ENCODE data around the gene STX19. TPM values are rescaled to one million over a fixed set of nuclear protein-coding genes. Genes with fewer than 3 reads are reported as not detected.
"Not testable (repeated sequence)": the region's sequence is repeated elsewhere in the genome, so short reads cannot be mapped to it uniquely, and the experiment has no call there.

Gene STX19
- total RNA-seq, result not detected in 2 replicates

GRCh38 chr3:94028093-94028837 lies at the start of gene STX19:
Gene STX19, minus strand, starts transcription at chr3:94028597. Its CDS starts 13,328 bp downstream, at chr3:94015269.
- DNase-seq, result peak; percentile 12

GRCh38 chr3:94076055-94076454 lies 47.7 kb upstream of the STX19 start:
- no peak for DNase-seq

GRCh38 chr3:94071713-94072284 lies 43.4 kb upstream of the STX19 start:
- DNase-seq, result peak; percentile 6

- DNase-seq, result no peak
Measured at GRCh38 chr3:94070341-94070911, 42.0 kb upstream of the STX19 start.

- DNase-seq, result peak; percentile 35
Measured at GRCh38 chr3:94069194-94069813, 40.9 kb upstream of the STX19 start.

- DNase-seq, result peak; percentile 72
Measured at GRCh38 chr3:94066506-94067500, 38.4 kb upstream of the STX19 start.

- DNase-seq, result no peak
Measured at GRCh38 chr3:94065819-94066480, 37.6 kb upstream of the STX19 start.

- DNase-seq, result no peak
Measured at GRCh38 chr3:94065122-94065521, 36.7 kb upstream of the STX19 start.

GRCh38 chr3:94064243-94064860 lies 36.0 kb upstream of the STX19 start:
- DNase-seq, result no peak

GRCh38 chr3:94063496-94064119 lies 35.2 kb upstream of the STX19 start:
- peak; percentile 25 for DNase-seq

- peak; percentile 99 for DNase-seq
Measured at GRCh38 chr3:94062513-94063404, 34.4 kb upstream of the STX19 start, which contains the start of the genes DHFR2 and NSUN3. Gene DHFR2, minus strand, starts transcription at chr3:94062916. Its CDS starts 1,405 bp downstream, at chr3:94061511. Gene NSUN3, plus strand, starts transcription at chr3:94063061. Its CDS starts 66 bp downstream, at chr3:94063127.

- no peak for DNase-seq
Measured at GRCh38 chr3:94061297-94061696, 32.9 kb upstream of the STX19 start.

GRCh38 chr3:94050546-94050945 lies 22.1 kb upstream of the STX19 start:
- DNase-seq, result no peak

GRCh38 chr3:94049267-94049666 lies 20.9 kb upstream of the STX19 start:
- DNase-seq, result no peak

GRCh38 chr3:94046533-94046932 lies 18.1 kb upstream of the STX19 start:
- no peak for DNase-seq

GRCh38 chr3:94044100-94044936 lies 15.9 kb upstream of the STX19 start:
- DNase-seq, result not testable (repeated sequence)

- DNase-seq, result no peak
Measured at GRCh38 chr3:94043285-94043684, 14.9 kb upstream of the STX19 start.

GRCh38 chr3:94036909-94037507 lies 8.6 kb upstream of the STX19 start:
- peak; percentile 42 for DNase-seq
